Measurements from ENCODE around the gene SERPINE3.

The SERPINE3 gene

GRCh38 chr13:51348069-51348967 lies 8.8 kb downstream of the SERPINE3 start:
- TF ChIP-seq FOXP2 (optimal IDR thresholded peaks at IDR 0.05; ENCODE audit: borderline replicate concordance, extremely low read depth, extremely low read length, insufficient read depth) (no peak), TAF1 (IDR thresholded peaks at IDR 0.05; ENCODE audit: borderline replicate concordance, insufficient read depth, low read length) (no peak), SIN3A (IDR thresholded peaks at IDR 0.05; ENCODE audit: borderline replicate concordance, insufficient read depth, low read length) (no peak), POLR2AphosphoS5 (IDR thresholded peaks at IDR 0.05; ENCODE audit: low read depth, low read length) (no peak), REST (IDR thresholded peaks at IDR 0.05; ENCODE audit: insufficient read depth in 1 of 2, low read depth in 2 of 2, low read length in 2 of 2) (no peak)

- no peak for TF ChIP-seq FOXP2 (optimal IDR thresholded peaks at IDR 0.05; ENCODE audit: borderline replicate concordance, extremely low read depth, extremely low read length, insufficient read depth)
- no peak for TF ChIP-seq REST (IDR thresholded peaks at IDR 0.05; ENCODE audit: insufficient read depth in 1 of 2, low read depth in 2 of 2, low read length in 2 of 2)
- TF ChIP-seq TAF1 (IDR thresholded peaks at IDR 0.05; ENCODE audit: borderline replicate concordance, insufficient read depth, low read length), result no peak
- TF ChIP-seq SIN3A (IDR thresholded peaks at IDR 0.05; ENCODE audit: borderline replicate concordance, insufficient read depth, low read length), result no peak
- TF ChIP-seq POLR2AphosphoS5 (IDR thresholded peaks at IDR 0.05; ENCODE audit: low read depth, low read length), result no peak
These were observed 9.5 kb downstream of the SERPINE3 start for GRCh38 chr13:51349016-51349415.

- TF ChIP-seq TAF1 (IDR thresholded peaks at IDR 0.05; ENCODE audit: borderline replicate concordance, insufficient read depth, low read length) (no peak), REST (IDR thresholded peaks at IDR 0.05; ENCODE audit: insufficient read depth in 1 of 2, low read depth in 2 of 2, low read length in 2 of 2) (no peak), POLR2AphosphoS5 (IDR thresholded peaks at IDR 0.05; ENCODE audit: low read depth, low read length) (no peak; the same call in 1 of the 2 replicates), FOXP2 (optimal IDR thresholded peaks at IDR 0.05; ENCODE audit: borderline replicate concordance, extremely low read depth, extremely low read length, insufficient read depth) (no peak), SIN3A (IDR thresholded peaks at IDR 0.05; ENCODE audit: borderline replicate concordance, insufficient read depth, low read length) (no peak)
These were observed 15.7 kb downstream of the SERPINE3 start for GRCh38 chr13:51355217-51355616.

GRCh38 chr13:51357928-51358595 lies 18.6 kb downstream of the SERPINE3 start:
- TF ChIP-seq TAF1 (IDR thresholded peaks at IDR 0.05; ENCODE audit: borderline replicate concordance, insufficient read depth, low read length) (no peak), REST (IDR thresholded peaks at IDR 0.05; ENCODE audit: insufficient read depth in 1 of 2, low read depth in 2 of 2, low read length in 2 of 2) (no peak), POLR2AphosphoS5 (IDR thresholded peaks at IDR 0.05; ENCODE audit: low read depth, low read length) (no peak), SIN3A (IDR thresholded peaks at IDR 0.05; ENCODE audit: borderline replicate concordance, insufficient read depth, low read length) (no peak), FOXP2 (optimal IDR thresholded peaks at IDR 0.05; ENCODE audit: borderline replicate concordance, extremely low read depth, extremely low read length, insufficient read depth) (no peak)
